H4 (cell line): ENCODE results near the gene PRRX2. TPM values are rescaled to one million over a fixed set of nuclear protein-coding genes. Genes with fewer than 3 reads are reported as not detected.
"Not testable (repeated sequence)": the region's sequence is repeated elsewhere in the genome, so short reads cannot be mapped to it uniquely, and the experiment has no call there.

Experiments used
- DNase-seq: peaks from one replicate; pipeline ENCODE4 v3.0.0-alpha.2; 2015; ENCODE audit warnings: low spot score
- total RNA-seq: library from RNA; depleted of rRNA; stranded (reverse); fragments of >200 nt; shearing (Covaris generic); gene quantifications from 2 replicates; pipeline ENCODE4 v1.2.3, GENCODE V29; 2014; rRNA removed

The PRRX2 gene
- total RNA-seq, 1 experiment from 2014 or later, result 16.5 TPM

GRCh38 chr9:129757045-129757444 lies 91.6 kb downstream of the PRRX2 start:
- no peak for DNase-seq

GRCh38 chr9:129759319-129759718 lies 93.9 kb downstream of the PRRX2 start:
- no peak for DNase-seq

- no peak for DNase-seq
These were observed 94.5 kb downstream of the PRRX2 start for GRCh38 chr9:129759804-129760502.

GRCh38 chr9:129760784-129761183 lies 95.3 kb downstream of the PRRX2 start:
- not testable (repeated sequence) for DNase-seq

GRCh38 chr9:129761293-129761900 lies 96.0 kb downstream of the PRRX2 start:
- DNase-seq, result no peak

GRCh38 chr9:129761901-129762369 lies 96.5 kb downstream of the PRRX2 start:
- peak; percentile 84 for DNase-seq

GRCh38 chr9:129762370-129762984 lies 97.0 kb downstream of the PRRX2 start:
- DNase-seq, result peak; percentile 80

- DNase-seq, result peak; percentile 52
These were observed 97.8 kb downstream of the PRRX2 start for GRCh38 chr9:129762985-129763926.

- DNase-seq, result no peak
These were observed 100.4 kb downstream of the PRRX2 start for GRCh38 chr9:129765764-129766317.

GRCh38 chr9:129768486-129768885 lies 103.0 kb downstream of the PRRX2 start:
- DNase-seq, result no peak

GRCh38 chr9:129769669-129770068 lies 104.2 kb downstream of the PRRX2 start:
- DNase-seq, result no peak

GRCh38 chr9:129770741-129771140 lies 105.3 kb downstream of the PRRX2 start:
- DNase-seq, result no peak

Other genes with a start within 250 kb of the PRRX2 start
- not detected in 2 replicates for gene C9orf50, start 44.5 kb upstream of the PRRX2 start, total RNA-seq
- gene NTMT1, start 39.5 kb upstream of the PRRX2 start, total RNA-seq, result 42.0 and 47.8 TPM in 2 replicates
- gene ASB6, start 23.5 kb upstream of the PRRX2 start, total RNA-seq, result 8.3 and 13.3 TPM in 2 replicates
- gene PTGES, start 87.4 kb downstream of the PRRX2 start, total RNA-seq, result 13.0 and 14.2 TPM in 2 replicates
- 45.5 and 57.7 TPM in 2 replicates for gene TOR1B, start 137.5 kb downstream of the PRRX2 start, total RNA-seq
- 37.1 and 73.7 TPM in 2 replicates for gene TOR1A, start 158.5 kb downstream of the PRRX2 start, total RNA-seq
- 52.7 and 58.8 TPM in 2 replicates for gene C9orf78, start 169.6 kb downstream of the PRRX2 start, total RNA-seq
- 2.6 and 2.8 TPM in 2 replicates for gene USP20, start 169.8 kb downstream of the PRRX2 start, total RNA-seq